ENCODE data around the gene IFI27L2. TPM values are rescaled to one million over a fixed set of nuclear protein-coding genes. Genes with fewer than 3 reads are reported as not detected.

The IFI27L2 gene
- total and polyA plus RNA-seq, 8 donors: 4.9 to 133 (median 43.3) TPM

DNA sequence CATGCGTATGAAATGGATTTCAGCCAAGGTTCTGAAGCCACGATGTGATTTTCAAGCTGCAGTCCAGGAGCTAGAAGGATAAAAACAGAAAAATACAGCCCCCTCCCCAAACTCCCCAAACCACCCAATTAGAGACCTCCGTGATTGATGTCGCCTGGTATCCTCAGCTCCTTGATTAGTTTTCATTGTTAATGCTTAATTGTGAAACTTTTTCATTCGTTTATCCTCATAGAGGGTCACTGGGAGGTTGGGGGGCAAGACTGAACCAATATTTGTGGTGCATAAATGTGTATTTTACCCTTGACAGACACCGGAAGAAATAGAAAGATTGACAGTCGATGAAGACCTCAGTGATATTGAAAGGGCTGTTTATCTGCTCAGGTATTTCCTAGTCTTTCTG, 46.3 kb upstream of the IFI27L2 start:
- H3K4me3 ChIP-seq: peak overlapping the region in 1 of 4 donors; percentile 61
- intact Hi-C loops (cut with DNase I; ENCODE audit: low total_unique reads): no loop called here
- no peak for TF ChIP-seq EP300 (IDR thresholded peaks at IDR 0.05)
- no peak for TF ChIP-seq POLR2A (IDR thresholded peaks at IDR 0.05)
- TF ChIP-seq, protein P1, sequence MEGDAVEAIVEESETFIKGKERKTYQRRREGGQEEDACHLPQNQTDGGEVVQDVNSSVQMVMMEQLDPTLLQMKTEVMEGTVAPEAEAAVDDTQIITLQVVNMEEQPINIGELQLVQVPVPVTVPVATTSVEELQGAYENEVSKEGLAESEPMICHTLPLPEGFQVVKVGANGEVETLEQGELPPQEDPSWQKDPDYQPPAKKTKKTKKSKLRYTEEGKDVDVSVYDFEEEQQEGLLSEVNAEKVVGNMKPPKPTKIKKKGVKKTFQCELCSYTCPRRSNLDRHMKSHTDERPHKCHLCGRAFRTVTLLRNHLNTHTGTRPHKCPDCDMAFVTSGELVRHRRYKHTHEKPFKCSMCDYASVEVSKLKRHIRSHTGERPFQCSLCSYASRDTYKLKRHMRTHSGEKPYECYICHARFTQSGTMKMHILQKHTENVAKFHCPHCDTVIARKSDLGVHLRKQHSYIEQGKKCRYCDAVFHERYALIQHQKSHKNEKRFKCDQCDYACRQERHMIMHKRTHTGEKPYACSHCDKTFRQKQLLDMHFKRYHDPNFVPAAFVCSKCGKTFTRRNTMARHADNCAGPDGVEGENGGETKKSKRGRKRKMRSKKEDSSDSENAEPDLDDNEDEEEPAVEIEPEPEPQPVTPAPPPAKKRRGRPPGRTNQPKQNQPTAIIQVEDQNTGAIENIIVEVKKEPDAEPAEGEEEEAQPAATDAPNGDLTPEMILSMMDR (IDR thresholded peaks at IDR 0.05): no peak
- no peak for TF ChIP-seq POLR2AphosphoS5 (IDR thresholded peaks at IDR 0.05)
- H3K9me3 ChIP-seq: no peaks in the 10 kb centered on the region
- no peaks in the 10 kb centered on the region for H3K36me3 ChIP-seq
- 16 to 23% (median 19%) methylated on average over 7 of the region's 7 CpGs for WGBS, 5 donors
- peaks cover 13 to 28% (median 23%) of the 10 kb centered on the region in 4 donors for H3K4me1 ChIP-seq
- DNase-seq: no peak
- H3K27ac ChIP-seq: peak overlapping the region in 1 of 5 donors; percentile 81
- H3K27me3 ChIP-seq: peaks cover 0 to 88% (median 42%) of the 10 kb centered on the region in 3 donors

GRCh38 chr14:94175011-94175745, 45.8 kb upstream of the IFI27L2 start:
- WGBS, 5 donors: 4 to 7% (median 5%) methylated on average over 24 to 30 of the region's 30 CpGs
- intact Hi-C loops (cut with DNase I; ENCODE audit: low total_unique reads): no loop called here
- H3K4me1 ChIP-seq: peaks cover 13 to 25% (median 21%) of the 10 kb centered on the region in 4 donors
- no peaks in the 10 kb centered on the region for H3K36me3 ChIP-seq
- no peak for TF ChIP-seq POLR2AphosphoS5 (IDR thresholded peaks at IDR 0.05)
- no peak for TF ChIP-seq POLR2A (IDR thresholded peaks at IDR 0.05)
- TF ChIP-seq, protein P1 (IDR thresholded peaks at IDR 0.05): no peak
- no peak for TF ChIP-seq EP300 (IDR thresholded peaks at IDR 0.05)
- peak overlapping the region in 1 of 5 donors; percentile 81 for H3K27ac ChIP-seq
- peak in 1 of 2 donors; percentile 42 for DNase-seq
- peaks cover 0 to 90% (median 42%) of the 10 kb centered on the region in 3 donors for H3K27me3 ChIP-seq
- peak overlapping the region; percentile 61 to 68 (median 68) for H3K4me3 ChIP-seq
- no peaks in the 10 kb centered on the region for H3K9me3 ChIP-seq

- intact Hi-C loops (cut with DNase I; ENCODE audit: low total_unique reads): no loop called here
- H3K4me3 ChIP-seq: peak overlapping the region; percentile 61 to 68 (median 68)
- WGBS, 5 donors: 1 to 4% (median 2%) methylated on average over 24 to 38 of the region's 39 CpGs
- DNase-seq: no peak
- peaks cover 13 to 25% (median 21%) of the 10 kb centered on the region in 4 donors for H3K4me1 ChIP-seq
- peaks cover 0 to 84% (median 41%) of the 10 kb centered on the region in 3 donors for H3K27me3 ChIP-seq
- H3K36me3 ChIP-seq: no peaks in the 10 kb centered on the region
- H3K9me3 ChIP-seq: no peaks in the 10 kb centered on the region
- H3K27ac ChIP-seq: peak overlapping the region in 3 of 5 donors; percentile 15 to 81 (median 67)
- TF ChIP-seq, protein P1 (IDR thresholded peaks at IDR 0.05): no peak
- TF ChIP-seq EP300 (IDR thresholded peaks at IDR 0.05): no peak
- TF ChIP-seq POLR2A (IDR thresholded peaks at IDR 0.05): no peak
- TF ChIP-seq POLR2AphosphoS5 (IDR thresholded peaks at IDR 0.05): no peak
Observed at GRCh38 chr14:94174604-94175010, 45.2 kb upstream of the IFI27L2 start.

- H3K27ac ChIP-seq: peak within 1 kb of the TSS; percentile 30 to 81 (median 63)
- DNase-seq: peak; percentile 86 to 96
- peak within 1 kb of the TSS; percentile 61 to 68 (median 68) for H3K4me3 ChIP-seq
- WGBS, 5 donors: 0 to 1% (median 0%) methylated on average over 3 to 80 of the region's 84 CpGs
- H3K27me3 ChIP-seq: peaks cover 0 to 78% (median 37%) of the 10 kb centered on the region in 3 donors
- intact Hi-C loops (cut with DNase I; ENCODE audit: low total_unique reads): no loop called here
- TF ChIP-seq POLR2A (IDR thresholded peaks at IDR 0.05) (no peak), EP300 (IDR thresholded peaks at IDR 0.05) (no peak), POLR2AphosphoS5 (IDR thresholded peaks at IDR 0.05) (no peak)
- TF ChIP-seq, protein P1 (IDR thresholded peaks at IDR 0.05): no peak
- H3K4me1 ChIP-seq: peaks cover 13 to 25% (median 21%) of the 10 kb centered on the region in 4 donors
- H3K9me3 ChIP-seq: no peaks in the 10 kb centered on the region
- no peaks in the 10 kb centered on the region for H3K36me3 ChIP-seq
Observed at GRCh38 chr14:94173885-94174603, 44.6 kb upstream of the IFI27L2 start, which contains the start of gene PPP4R4. Gene PPP4R4, plus strand, starts transcription at chr14:94174322. Its CDS starts 144 bp downstream, at chr14:94174466.

Data from stomach (tissue), 9 donors.